IPS-18a (cell line): ENCODE results near the gene UNC5CL.

Experiments
- H3K27ac ChIP-seq: one replicate; pipeline ENCODE4 v1.5.1; 2013; ENCODE audit warnings: low read length
- H3K27me3 ChIP-seq: one replicate; pipeline ENCODE4 v1.6.1; 2013; ENCODE audit warnings: mild to moderate bottlenecking, low read length; ENCODE audit not compliant: control insufficient read depth, insufficient read depth
- H3K36me3 ChIP-seq: one replicate; pipeline ENCODE4 v1.6.1; 2013; ENCODE audit warnings: low read depth, low read length; ENCODE audit not compliant: control insufficient read depth
- H3K4me1 ChIP-seq: one replicate; pipeline ENCODE4 v1.6.1; 2013; ENCODE audit warnings: low read depth, low read length; ENCODE audit not compliant: control insufficient read depth
- H3K4me3 ChIP-seq: one replicate; pipeline ENCODE4 v1.5.1; 2013; ENCODE audit warnings: low read length
- H3K9ac ChIP-seq: one replicate; pipeline ENCODE4 v1.6.1; 2013; ENCODE audit warnings: mild to moderate bottlenecking, low read length, moderate library complexity
- H3K9me3 ChIP-seq: one replicate; pipeline ENCODE4 v1.6.1; 2013; ENCODE audit warnings: low read depth, low read length; ENCODE audit not compliant: control insufficient read depth

UNC5CL gene

GRCh38 chr6:40978687-40979289, 60.2 kb downstream of the UNC5CL start:
- H3K4me1 ChIP-seq, result peaks cover 12% of the 10 kb centered on the region

GRCh38 chr6:40977695-40978094, 61.3 kb downstream of the UNC5CL start:
- Histone ChIP-seq H3K9me3 (no peaks in the 10 kb centered on the region), H3K9ac (no peak overlapping the region), H3K4me3 (no peak overlapping the region), H3K36me3 (no peaks in the 10 kb centered on the region), H3K27me3 (no peaks in the 10 kb centered on the region), H3K27ac (no peak overlapping the region), H3K4me1 (peaks cover 2% of the 10 kb centered on the region)

More at GRCh38 chr6:40978687-40979289, 60.2 kb downstream of the UNC5CL start:
- no peaks in the 10 kb centered on the region for H3K27me3 ChIP-seq
- no peaks in the 10 kb centered on the region for H3K9me3 ChIP-seq
- H3K27ac ChIP-seq, result no peak overlapping the region
- H3K4me3 ChIP-seq, result no peak overlapping the region
- H3K9ac ChIP-seq, result no peak overlapping the region
- H3K36me3 ChIP-seq, result no peaks in the 10 kb centered on the region

DNA sequence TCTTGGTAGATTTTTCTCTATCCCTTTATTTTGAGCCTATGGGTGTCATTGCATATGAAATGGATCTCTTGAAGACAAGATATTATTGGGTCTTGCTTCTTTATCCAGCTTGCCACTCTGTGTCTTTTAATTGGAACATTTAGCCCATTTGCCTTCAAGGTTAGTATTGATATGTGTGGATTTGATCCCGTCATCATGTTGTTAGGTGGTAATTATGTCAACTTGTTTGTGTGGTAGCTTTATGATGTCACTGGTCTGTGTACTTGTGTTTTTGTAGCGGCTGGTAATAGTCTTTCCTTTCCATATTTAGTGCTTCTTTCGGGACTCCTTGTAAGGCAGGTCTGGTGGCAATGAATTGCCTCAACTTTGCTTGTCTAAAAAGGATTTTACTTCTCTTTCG, 61.9 kb downstream of the UNC5CL start:
- H3K9ac ChIP-seq, result no peak overlapping the region
- no peaks in the 10 kb centered on the region for H3K4me1 ChIP-seq
- H3K9me3 ChIP-seq, result no peaks in the 10 kb centered on the region
- no peak overlapping the region for H3K27ac ChIP-seq
- H3K27me3 ChIP-seq, result no peaks in the 10 kb centered on the region
- no peak overlapping the region for H3K4me3 ChIP-seq
- H3K36me3 ChIP-seq, result no peaks in the 10 kb centered on the region
